ENCODE results near the gene THSD4.

DNA sequence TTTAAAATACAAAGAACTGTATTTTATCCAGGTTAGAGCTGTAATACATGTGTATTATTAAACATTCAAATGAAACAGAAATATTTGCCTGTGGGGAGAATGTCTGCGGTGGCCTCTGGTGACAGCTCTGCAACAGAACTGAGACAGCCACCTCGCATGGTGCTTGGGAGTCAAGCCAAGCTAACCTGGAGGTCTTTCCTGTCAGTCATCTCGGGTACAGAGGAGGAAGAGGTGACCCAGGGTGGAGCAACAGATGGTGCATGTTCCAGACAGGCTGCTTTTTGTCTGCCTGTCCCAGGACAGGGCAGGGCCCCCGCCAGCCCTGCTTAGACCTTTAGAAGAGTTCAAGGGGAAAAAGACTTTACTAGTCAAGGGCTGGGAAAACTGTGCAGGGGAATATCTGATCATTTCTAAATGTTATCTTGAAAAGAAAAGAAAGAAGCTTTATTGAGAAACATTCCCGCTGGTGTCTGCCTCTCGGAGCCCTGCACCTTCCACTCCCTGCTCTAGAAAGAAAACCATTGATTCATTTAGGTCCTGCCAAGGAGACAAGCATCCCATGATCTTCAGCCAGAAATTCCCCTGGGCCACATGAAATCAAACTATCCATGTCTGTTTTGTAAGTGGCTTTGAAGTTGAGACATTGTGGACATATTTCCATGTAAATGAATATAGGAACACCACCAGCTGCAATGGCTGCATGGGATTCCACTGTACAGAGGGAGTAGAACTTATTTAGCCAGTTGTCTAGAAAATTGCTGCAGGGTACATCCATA, 689.6 kb downstream of the THSD4 start:
- TF ChIP-seq, protein P1, sequence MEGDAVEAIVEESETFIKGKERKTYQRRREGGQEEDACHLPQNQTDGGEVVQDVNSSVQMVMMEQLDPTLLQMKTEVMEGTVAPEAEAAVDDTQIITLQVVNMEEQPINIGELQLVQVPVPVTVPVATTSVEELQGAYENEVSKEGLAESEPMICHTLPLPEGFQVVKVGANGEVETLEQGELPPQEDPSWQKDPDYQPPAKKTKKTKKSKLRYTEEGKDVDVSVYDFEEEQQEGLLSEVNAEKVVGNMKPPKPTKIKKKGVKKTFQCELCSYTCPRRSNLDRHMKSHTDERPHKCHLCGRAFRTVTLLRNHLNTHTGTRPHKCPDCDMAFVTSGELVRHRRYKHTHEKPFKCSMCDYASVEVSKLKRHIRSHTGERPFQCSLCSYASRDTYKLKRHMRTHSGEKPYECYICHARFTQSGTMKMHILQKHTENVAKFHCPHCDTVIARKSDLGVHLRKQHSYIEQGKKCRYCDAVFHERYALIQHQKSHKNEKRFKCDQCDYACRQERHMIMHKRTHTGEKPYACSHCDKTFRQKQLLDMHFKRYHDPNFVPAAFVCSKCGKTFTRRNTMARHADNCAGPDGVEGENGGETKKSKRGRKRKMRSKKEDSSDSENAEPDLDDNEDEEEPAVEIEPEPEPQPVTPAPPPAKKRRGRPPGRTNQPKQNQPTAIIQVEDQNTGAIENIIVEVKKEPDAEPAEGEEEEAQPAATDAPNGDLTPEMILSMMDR (IDR thresholded peaks at IDR 0.05): no peak
- TF ChIP-seq, protein P2, sequence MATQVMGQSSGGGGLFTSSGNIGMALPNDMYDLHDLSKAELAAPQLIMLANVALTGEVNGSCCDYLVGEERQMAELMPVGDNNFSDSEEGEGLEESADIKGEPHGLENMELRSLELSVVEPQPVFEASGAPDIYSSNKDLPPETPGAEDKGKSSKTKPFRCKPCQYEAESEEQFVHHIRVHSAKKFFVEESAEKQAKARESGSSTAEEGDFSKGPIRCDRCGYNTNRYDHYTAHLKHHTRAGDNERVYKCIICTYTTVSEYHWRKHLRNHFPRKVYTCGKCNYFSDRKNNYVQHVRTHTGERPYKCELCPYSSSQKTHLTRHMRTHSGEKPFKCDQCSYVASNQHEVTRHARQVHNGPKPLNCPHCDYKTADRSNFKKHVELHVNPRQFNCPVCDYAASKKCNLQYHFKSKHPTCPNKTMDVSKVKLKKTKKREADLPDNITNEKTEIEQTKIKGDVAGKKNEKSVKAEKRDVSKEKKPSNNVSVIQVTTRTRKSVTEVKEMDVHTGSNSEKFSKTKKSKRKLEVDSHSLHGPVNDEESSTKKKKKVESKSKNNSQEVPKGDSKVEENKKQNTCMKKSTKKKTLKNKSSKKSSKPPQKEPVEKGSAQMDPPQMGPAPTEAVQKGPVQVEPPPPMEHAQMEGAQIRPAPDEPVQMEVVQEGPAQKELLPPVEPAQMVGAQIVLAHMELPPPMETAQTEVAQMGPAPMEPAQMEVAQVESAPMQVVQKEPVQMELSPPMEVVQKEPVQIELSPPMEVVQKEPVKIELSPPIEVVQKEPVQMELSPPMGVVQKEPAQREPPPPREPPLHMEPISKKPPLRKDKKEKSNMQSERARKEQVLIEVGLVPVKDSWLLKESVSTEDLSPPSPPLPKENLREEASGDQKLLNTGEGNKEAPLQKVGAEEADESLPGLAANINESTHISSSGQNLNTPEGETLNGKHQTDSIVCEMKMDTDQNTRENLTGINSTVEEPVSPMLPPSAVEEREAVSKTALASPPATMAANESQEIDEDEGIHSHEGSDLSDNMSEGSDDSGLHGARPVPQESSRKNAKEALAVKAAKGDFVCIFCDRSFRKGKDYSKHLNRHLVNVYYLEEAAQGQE (IDR thresholded peaks at IDR 0.05; ENCODE audit: insufficient read depth in 1 of 2, low read depth in 2 of 2, low read length in 1 of 2): no peak
- no peak for TF ChIP-seq TCF7L2 (IDR thresholded peaks at IDR 0.05; ENCODE audit: low read depth, low read length)
- no peak for TF ChIP-seq POLR2AphosphoS5 (IDR thresholded peaks at IDR 0.05; ENCODE audit: low read depth, low read length)
